Neural progenitor cell (in vitro differentiated cells): ENCODE measurements around the gene PGM5. TPM values are rescaled to one million over a fixed set of nuclear protein-coding genes. Genes with fewer than 3 reads are reported as not detected.
A peak's percentile ranks its signal among the peaks of the same experiment; 100 is the strongest.
"Not testable (repeated sequence)": the region's sequence is repeated elsewhere in the genome, so short reads cannot be mapped to it uniquely, and the experiment has no call there.

Source experiments
- DNase-seq: peaks from one replicate; pipeline ENCODE4 v3.0.0-alpha.2; 2016; ENCODE audit warnings: low spot score
- H2AFZ ChIP-seq: fragments of 200-600 bp; sonication (generic); replicated peaks from 2 replicates; pipeline ENCODE4 v1.6.1; 2016; ENCODE audit warnings: antibody characterized with exemption
- H3F3A ChIP-seq: fragments of 200-600 bp; sonication (generic); 2 replicates; pipeline ENCODE4 v1.6.1; 2016; ENCODE audit warnings: antibody characterized with exemption, low read depth
- H3K27ac ChIP-seq: fragments of 200-600 bp; sonication (generic); 2 replicates; pipeline ENCODE4 v1.5.1; 2016; ENCODE audit warnings: mild to moderate bottlenecking
- H3K27me3 ChIP-seq: fragments of 200-600 bp; sonication (generic); 2 replicates; pipeline ENCODE4 v1.6.1; 2016; ENCODE audit warnings: mild to moderate bottlenecking, moderate library complexity
- H3K36me3 ChIP-seq: fragments of 200-600 bp; sonication (generic); 2 replicates; pipeline ENCODE4 v1.5.1; 2016
- H3K4me1 ChIP-seq: fragments of 200-600 bp; sonication (generic); 2 replicates; pipeline ENCODE4 v1.6.1; 2016; ENCODE audit warnings: mixed run types
- H3K4me2 ChIP-seq: fragments of 200-600 bp; sonication (generic); 2 replicates; pipeline ENCODE4 v1.6.1; 2016
- H3K4me3 ChIP-seq: fragments of 200-600 bp; sonication (generic); 2 replicates; pipeline ENCODE4 v1.5.1; 2016
- H3K79me2 ChIP-seq: fragments of 200-600 bp; sonication (generic); 2 replicates; pipeline ENCODE4 v1.6.1; 2016; ENCODE audit warnings: low read depth
- H3K9ac ChIP-seq: fragments of 200-600 bp; sonication (generic); 2 replicates; pipeline ENCODE4 v1.6.1; 2016
- H3K9me3 ChIP-seq: fragments of 200-600 bp; sonication (generic); 2 replicates; pipeline ENCODE4 v1.5.1; 2016; ENCODE audit warnings: low read depth
- H4K20me1 ChIP-seq: fragments of 200-600 bp; sonication (generic); 2 replicates; pipeline ENCODE4 v1.6.1; 2016; ENCODE audit warnings: low read depth
- H3K27ac Mint-ChIP-seq: 3 replicates; pipeline ENCODE4 v1.8.0; 2021; ENCODE audit warnings: mixed read lengths
- H3K27me3 Mint-ChIP-seq: 2 replicates; pipeline ENCODE4 v1.8.0; 2022; ENCODE audit warnings: low read depth, mild to moderate bottlenecking, inconsistent platforms, moderate library complexity, mixed read lengths; ENCODE audit not compliant: insufficient read depth
- H3K36me3 Mint-ChIP-seq: 3 replicates; pipeline ENCODE4 v1.8.0; 2021; ENCODE audit warnings: mixed read lengths
- H3K4me1 Mint-ChIP-seq: 3 replicates; pipeline ENCODE4 v1.8.0; 2021; ENCODE audit warnings: mixed read lengths
- H3K4me3 Mint-ChIP-seq: 3 replicates; pipeline ENCODE4 v1.8.0; 2021; ENCODE audit warnings: mild to moderate bottlenecking, moderate library complexity, mixed read lengths
- H3K9me3 Mint-ChIP-seq: 3 replicates; pipeline ENCODE4 v1.8.0; 2020; ENCODE audit warnings: mixed read lengths
- CTCF ChIP-seq: fragments of 200-600 bp; sonication (generic); IDR thresholded peaks from 2 replicates; pipeline ENCODE4 v1.5.1; 2017; ENCODE audit warnings: antibody characterized with exemption, mild to moderate bottlenecking
- total RNA-seq: library from RNA; depleted of rRNA; stranded (reverse); fragments of >200 nt; gene quantifications from 2 replicates; pipeline ENCODE4 v1.2.3, GENCODE V29; 2015; ENCODE audit warnings: low replicate concordance

Gene PGM5
- total RNA-seq, 1 donor from 2014 or later: 2.0 TPM

DNA sequence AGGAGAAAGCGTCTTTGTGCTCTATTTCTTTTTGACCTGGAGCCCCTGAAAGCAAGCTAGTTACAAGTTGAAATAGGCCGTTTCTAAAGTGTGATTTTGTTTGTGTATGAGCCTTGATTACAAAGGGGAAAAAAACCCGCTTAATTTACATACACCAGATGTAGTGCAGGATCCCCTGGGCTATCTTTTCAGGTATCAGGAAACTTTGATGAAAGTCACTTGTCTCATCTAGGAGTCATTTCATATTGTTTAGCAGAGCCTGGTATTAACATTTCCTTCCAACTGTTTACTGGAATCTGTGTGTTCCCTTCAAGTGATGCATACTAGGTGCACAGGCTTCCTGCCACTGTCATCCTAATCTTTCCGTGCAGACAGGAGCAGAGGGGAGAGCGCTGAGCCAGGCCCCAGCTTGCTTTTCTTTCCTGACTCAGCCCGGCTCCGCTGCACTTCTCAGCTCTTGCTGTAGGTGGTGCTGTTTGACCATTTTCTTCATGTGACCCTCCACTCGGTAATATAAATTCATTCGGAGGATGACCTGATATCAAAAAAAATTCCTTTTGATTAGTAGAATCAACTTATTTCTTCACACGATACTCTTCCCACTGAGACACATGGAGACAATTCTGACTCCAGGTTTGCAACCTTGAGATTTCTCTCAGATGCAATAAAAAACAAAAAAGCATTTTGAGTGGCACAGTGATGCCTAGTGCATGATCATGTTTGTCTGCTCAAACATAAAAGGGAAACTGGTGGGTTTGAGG is 14.0 kb upstream of the PGM5 start:
- not testable (repeated sequence) for H3K4me3 ChIP-seq, H3K79me2 ChIP-seq, H3K9ac ChIP-seq, H3K27me3 Mint-ChIP-seq, H3K4me1 Mint-ChIP-seq, H3K27ac Mint-ChIP-seq, H3K27ac ChIP-seq, H3K9me3 ChIP-seq, H3K4me1 ChIP-seq, H4K20me1 ChIP-seq, H3K4me3 Mint-ChIP-seq, H2AFZ ChIP-seq, H3K9me3 Mint-ChIP-seq, H3K36me3 Mint-ChIP-seq, H3K4me2 ChIP-seq, DNase-seq, H3K36me3 ChIP-seq, H3F3A ChIP-seq
- H3K27me3 ChIP-seq: peaks cover 59% of the 10 kb centered on the region
- peak; percentile 25 for TF ChIP-seq CTCF

GRCh38 chr9:68343242-68343641 is 13.2 kb upstream of the PGM5 start:
- H3K36me3 ChIP-seq, H3K4me1 ChIP-seq, H3K9me3 Mint-ChIP-seq, H3F3A ChIP-seq, H3K27me3 Mint-ChIP-seq, H3K4me2 ChIP-seq, H3K4me3 ChIP-seq, H3K79me2 ChIP-seq, H4K20me1 ChIP-seq, H3K4me3 Mint-ChIP-seq, H3K9ac ChIP-seq, H3K27ac ChIP-seq, H2AFZ ChIP-seq, H3K4me1 Mint-ChIP-seq, H3K9me3 ChIP-seq, H3K36me3 Mint-ChIP-seq, DNase-seq: not testable (repeated sequence)
- peak overlapping the region; percentile 31 for H3K27ac Mint-ChIP-seq
- H3K27me3 ChIP-seq: peaks cover 66% of the 10 kb centered on the region

DNA sequence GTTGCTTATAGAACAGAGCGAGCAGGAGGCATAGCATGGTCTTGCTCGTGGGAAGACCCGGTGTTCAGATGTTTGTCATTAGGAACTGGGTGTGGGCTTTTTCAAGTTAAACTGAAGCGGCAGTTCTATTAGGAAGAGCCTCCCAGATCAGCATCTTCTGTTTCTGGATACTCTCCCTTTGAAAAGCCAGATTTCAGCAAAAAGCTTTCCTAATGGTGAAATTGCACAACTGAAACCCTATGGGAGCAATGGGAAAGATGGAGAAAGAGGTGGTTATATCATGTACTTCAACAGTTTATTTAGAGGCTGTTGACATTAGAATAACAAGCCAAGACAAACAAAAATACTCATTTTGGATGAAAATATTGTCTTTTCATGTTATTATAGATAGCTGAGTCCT is 12.4 kb upstream of the PGM5 start:
- not testable (repeated sequence) for H4K20me1 ChIP-seq, H3K9me3 Mint-ChIP-seq, H3K4me3 Mint-ChIP-seq, H3K4me3 ChIP-seq, H3K36me3 Mint-ChIP-seq, H3K4me2 ChIP-seq, H3K27me3 Mint-ChIP-seq, H3K79me2 ChIP-seq, DNase-seq, H3K9ac ChIP-seq, H2AFZ ChIP-seq, H3K27ac Mint-ChIP-seq, H3K27ac ChIP-seq, H3K4me1 ChIP-seq, H3K36me3 ChIP-seq, H3K4me1 Mint-ChIP-seq, H3F3A ChIP-seq, H3K9me3 ChIP-seq
- H3K27me3 ChIP-seq: peaks cover 74% of the 10 kb centered on the region

GRCh38 chr9:68351689-68352088 is 4.7 kb upstream of the PGM5 start:
- H2AFZ ChIP-seq, H3K4me1 Mint-ChIP-seq, H3K79me2 ChIP-seq, H3K9ac ChIP-seq, DNase-seq, H3F3A ChIP-seq, H3K27ac Mint-ChIP-seq, H3K27ac ChIP-seq, H3K36me3 Mint-ChIP-seq, H3K36me3 ChIP-seq, H3K4me2 ChIP-seq, H3K4me1 ChIP-seq, H3K9me3 ChIP-seq, H3K4me3 Mint-ChIP-seq, H3K9me3 Mint-ChIP-seq, H3K4me3 ChIP-seq, H4K20me1 ChIP-seq: not testable (repeated sequence)
- peaks cover 15% of the 10 kb centered on the region for H3K27me3 Mint-ChIP-seq
- peaks cover 88% of the 10 kb centered on the region for H3K27me3 ChIP-seq

GRCh38 chr9:68355993-68356379 is 425 bp upstream of the PGM5 start:
- not testable (repeated sequence) for H3K4me3 ChIP-seq, H3K27ac Mint-ChIP-seq, H3K9me3 Mint-ChIP-seq, H3K9ac ChIP-seq, H3K27ac ChIP-seq, H3K9me3 ChIP-seq, H3K4me1 ChIP-seq, H3K36me3 Mint-ChIP-seq, H3K4me1 Mint-ChIP-seq, H3F3A ChIP-seq, H3K36me3 ChIP-seq, H4K20me1 ChIP-seq, H3K79me2 ChIP-seq, H2AFZ ChIP-seq
- Mint-ChIP-seq H3K4me3 (peak overlapping the region; percentile 82), H3K27me3 (peaks cover 28% of the 10 kb centered on the region)
- H3K4me2 ChIP-seq: peak overlapping the region; percentile 91
- peak; percentile 2 for DNase-seq
- H3K27me3 ChIP-seq: peaks cover 92% of the 10 kb centered on the region
